MM.1S (cell line): ENCODE results near the gene TAF4B.

Experiments
- CTCF ChIP-seq: fragments of 300-600 bp; sonication (generic); IDR thresholded peaks from 2 replicates; pipeline ENCODE4 v1.5.1; 2016; ENCODE audit warnings: antibody characterized with exemption, low read length, mixed read lengths
- EZH2 ChIP-seq: fragments of 300-600 bp; sonication (generic); optimal IDR thresholded peaks from 2 replicates; pipeline ENCODE3; 2017; ENCODE audit warnings: low read depth, mild to moderate bottlenecking, antibody characterized with exemption, low read length, mixed read lengths
- EZH2phosphoT487 ChIP-seq: fragments of 300-600 bp; sonication (generic); IDR thresholded peaks from 2 replicates; pipeline ENCODE4 v1.6.1; 2018; ENCODE audit warnings: antibody characterized with exemption, low read length

GRCh38 chr18:26317398-26317797 lies 91.2 kb downstream of the TAF4B start:
- TF ChIP-seq CTCF: no peak
- no peak for TF ChIP-seq EZH2
- no peak for TF ChIP-seq EZH2phosphoT487
